DND-41 (cell line): Measurements from ENCODE around the gene EPB41.

Experiments
- ATAC-seq: fragments of 200-7000 bp; cut with Tn5 transposase; 3 replicates; pipeline ENCODE4 v1.9.1; 2021; ENCODE audit warnings: low read depth; ENCODE audit not compliant: insufficient read depth
- DNase-seq: peaks from one replicate; pipeline ENCODE4 v3.0.0-alpha.2; 2020
- H2AFZ ChIP-seq: 2 replicates; pipeline ENCODE4 v1.6.0; 2012; ENCODE audit warnings: low read depth, low read length
- H3K27ac ChIP-seq: 2 replicates; pipeline ENCODE4 v1.5.1; 2012; ENCODE audit warnings: low read length, inconsistent platforms
- H3K27me3 ChIP-seq: fragments of 200-600 bp; sonication (generic); 2 replicates; pipeline ENCODE4 v1.6.0; 2012; ENCODE audit warnings: low read length, mild to moderate bottlenecking, inconsistent platforms; ENCODE audit not compliant: insufficient read depth, poor library complexity
- H3K36me3 ChIP-seq: 2 replicates; pipeline ENCODE4 v1.5.1; 2012; ENCODE audit warnings: low read length, inconsistent platforms; ENCODE audit not compliant: insufficient read depth
- H3K4me1 ChIP-seq: 2 replicates; pipeline ENCODE4 v1.5.1; 2012; ENCODE audit warnings: mild to moderate bottlenecking, low read length; ENCODE audit not compliant: insufficient read depth
- H3K4me2 ChIP-seq: 2 replicates; pipeline ENCODE4 v1.6.0; 2012; ENCODE audit warnings: mild to moderate bottlenecking, moderate library complexity, low read length, inconsistent platforms; ENCODE audit not compliant: insufficient read depth
- H3K4me3 ChIP-seq, 2 experiments: fragments of 200-600 bp in 1 of 2; shearing (Covaris generic) in 1 of 2; 2 replicates each; pipeline ENCODE4 v1.5.1; 2012 to 2016; ENCODE audit warnings: inconsistent platforms in 2 of 2, low read length in 2 of 2, mild to moderate bottlenecking in 2 of 2, low read depth in 1 of 2, moderate library complexity in 1 of 2
- H3K79me2 ChIP-seq: 2 replicates; pipeline ENCODE4 v1.6.0; 2012; ENCODE audit warnings: low read length, inconsistent platforms; ENCODE audit not compliant: insufficient read depth
- H3K9ac ChIP-seq: 2 replicates; pipeline ENCODE4 v1.6.0; 2012; ENCODE audit warnings: low read depth, mild to moderate bottlenecking, inconsistent platforms, low read length, moderate library complexity
- H3K9me3 ChIP-seq: 2 replicates; pipeline ENCODE4 v1.5.1; 2012; ENCODE audit warnings: low read length, moderate library complexity, mild to moderate bottlenecking, inconsistent platforms; ENCODE audit not compliant: insufficient read depth, severe bottlenecking
- H4K20me1 ChIP-seq: 2 replicates; pipeline ENCODE4 v1.6.0; 2012; ENCODE audit warnings: low read length; ENCODE audit not compliant: insufficient read depth
- CTCF ChIP-seq: IDR thresholded peaks from 2 replicates; pipeline ENCODE4 v1.5.1; 2012; ENCODE audit warnings: borderline replicate concordance, low read length, moderate library complexity, mild to moderate bottlenecking; ENCODE audit not compliant: poor library complexity, severe bottlenecking; ENCODE audit errors: extremely low read depth
- EZH2 ChIP-seq: IDR thresholded peaks from 3 replicates; pipeline ENCODE4 v1.6.1; 2012; ENCODE audit warnings: borderline replicate concordance, low read depth, mild to moderate bottlenecking, moderate library complexity, low read length, inconsistent platforms; ENCODE audit not compliant: severe bottlenecking

EPB41 gene

GRCh38 chr1:28895896-28896608 lies 18.3 kb upstream of the EPB41 start:
- ATAC-seq (no peak), DNase-seq (no peak)
- Histone ChIP-seq H3K4me1 (no peaks in the 10 kb centered on the region), H3K27me3 (no peaks in the 10 kb centered on the region), H3K4me3 (no peak overlapping the region), H3K27ac (no peak overlapping the region), H4K20me1 (no peaks in the 10 kb centered on the region), H3K4me2 (no peak overlapping the region), H2AFZ (no peak overlapping the region), H3K36me3 (no peaks in the 10 kb centered on the region), H3K79me2 (no peaks in the 10 kb centered on the region), H3K9ac (no peak overlapping the region), H3K9me3 (no peaks in the 10 kb centered on the region)
- no peak for TF ChIP-seq EZH2

GRCh38 chr1:28896609-28896986 lies 17.8 kb upstream of the EPB41 start:
- ATAC-seq (no peak), DNase-seq (no peak)
- Histone ChIP-seq H3K4me1 (no peaks in the 10 kb centered on the region), H3K27ac (no peak overlapping the region), H3K27me3 (no peaks in the 10 kb centered on the region), H3K4me3 (no peak overlapping the region), H4K20me1 (no peaks in the 10 kb centered on the region), H3K9ac (no peak overlapping the region), H2AFZ (no peak overlapping the region), H3K79me2 (no peaks in the 10 kb centered on the region), H3K36me3 (no peaks in the 10 kb centered on the region), H3K4me2 (no peak overlapping the region), H3K9me3 (no peaks in the 10 kb centered on the region)
- TF ChIP-seq CTCF (no peak), EZH2 (no peak)

GRCh38 chr1:28897789-28898188 lies 16.6 kb upstream of the EPB41 start:
- H3K27ac ChIP-seq = no peak overlapping the region
- no peaks in the 10 kb centered on the region for H4K20me1 ChIP-seq
- ATAC-seq = no peak

More at GRCh38 chr1:28897789-28898188, 16.6 kb upstream of the EPB41 start:
- no peak overlapping the region for H3K4me2 ChIP-seq
- no peaks in the 10 kb centered on the region for H3K4me1 ChIP-seq
- DNase-seq = no peak
- H3K79me2 ChIP-seq = no peaks in the 10 kb centered on the region
- no peaks in the 10 kb centered on the region for H3K36me3 ChIP-seq
- no peaks in the 10 kb centered on the region for H3K27me3 ChIP-seq
- H2AFZ ChIP-seq = no peak overlapping the region
- H3K4me3 ChIP-seq = no peak overlapping the region
- TF ChIP-seq CTCF (no peak), EZH2 (no peak)
- H3K9me3 ChIP-seq = no peaks in the 10 kb centered on the region
- no peak overlapping the region for H3K9ac ChIP-seq
